Stimulated activated naive CD8-positive, alpha-beta T cell treated with anti-CD3 and anti-CD28 coated beads, Interleukin-15, amount 100 ng/mL, for 72 hours (primary cell): ENCODE data around the gene BCL2L1.
A peak's percentile ranks its signal among the peaks of the same experiment; 100 is the strongest.

Experiments
- ATAC-seq: fragments of 150-1000 bp; cut with Tn5 transposase; 2 replicates; pipeline ENCODE4 v1.10.0; 2021; ENCODE audit warnings: mild to moderate bottlenecking, moderate library complexity
- DNase-seq, 2 donors: peaks; one replicate each; pipeline ENCODE4 v3.0.0; 2021 to 2022
- H3K27ac Mint-ChIP-seq, 2 donors: one replicate each; pipeline ENCODE4 v1.8.0; 2022; ENCODE audit warnings: mild to moderate bottlenecking in 2 of 2, mixed read lengths in 2 of 2, moderate library complexity in 2 of 2
- H3K27me3 Mint-ChIP-seq: one replicate; pipeline ENCODE4 v1.8.0; 2022; ENCODE audit warnings: mixed read lengths
- H3K4me1 Mint-ChIP-seq: one replicate; pipeline ENCODE4 v1.8.0; 2022; ENCODE audit warnings: mild to moderate bottlenecking, mixed read lengths
- H3K4me3 Mint-ChIP-seq, 2 donors: one replicate each; pipeline ENCODE4 v1.8.0; 2022; ENCODE audit warnings: mild to moderate bottlenecking in 2 of 2, mixed read lengths in 2 of 2, moderate library complexity in 1 of 2
- H3K9me3 Mint-ChIP-seq, 2 donors: one replicate each; pipeline ENCODE4 v1.8.0; 2022; ENCODE audit warnings: mixed read lengths in 2 of 2

BCL2L1 gene

DNA sequence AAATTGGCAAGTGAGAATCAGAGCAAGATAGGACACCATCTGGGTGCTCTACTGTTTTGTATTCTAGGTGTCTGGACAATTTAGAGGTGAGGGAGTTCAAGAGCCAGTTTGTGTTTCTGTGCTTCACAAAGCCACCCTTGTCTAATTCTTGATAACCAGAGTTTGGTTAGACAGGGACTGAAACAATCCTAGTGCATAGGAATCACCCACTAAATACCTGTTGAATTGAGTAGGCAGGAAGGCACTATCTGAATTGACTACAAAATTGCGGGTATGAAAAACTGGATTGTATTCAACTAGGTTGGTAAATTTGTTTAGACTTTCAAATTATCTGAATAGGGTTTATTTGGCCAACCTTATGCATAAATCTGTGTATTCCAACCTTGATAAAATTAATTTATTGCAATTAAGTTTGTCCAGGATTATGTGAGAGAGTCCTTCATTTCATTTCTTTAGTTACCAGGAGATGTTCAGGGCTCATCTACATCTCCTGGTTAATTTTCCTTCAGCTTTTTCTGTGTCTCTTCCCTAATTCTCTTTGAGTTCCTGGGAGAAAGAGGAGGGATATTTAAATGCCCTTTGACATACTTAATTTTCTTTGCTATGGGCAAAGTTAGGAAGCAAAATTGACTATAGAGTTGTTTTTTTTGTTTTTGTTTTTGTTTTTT lies 18.1 kb upstream of the BCL2L1 start:
- H3K27ac Mint-ChIP-seq = no peak overlapping the region
- H3K27me3 Mint-ChIP-seq = no peaks in the 10 kb centered on the region
- no peaks in the 10 kb centered on the region for H3K9me3 Mint-ChIP-seq
- no peak for ATAC-seq
- peaks cover 14% of the 10 kb centered on the region for H3K4me1 Mint-ChIP-seq
- peak overlapping the region in 1 of 2 donors; percentile 45 for H3K4me3 Mint-ChIP-seq
- DNase-seq = no peak

GRCh38 chr20:31740208-31740607 lies 17.5 kb upstream of the BCL2L1 start:
- no peaks in the 10 kb centered on the region for H3K9me3 Mint-ChIP-seq
- ATAC-seq (peak; percentile 85), DNase-seq (peak in 1 of 2 donors; percentile 51)
- no peak overlapping the region for H3K4me3 Mint-ChIP-seq
- peaks cover 14% of the 10 kb centered on the region for H3K4me1 Mint-ChIP-seq
- no peaks in the 10 kb centered on the region for H3K27me3 Mint-ChIP-seq
- no peak overlapping the region for H3K27ac Mint-ChIP-seq

- peaks cover 14% of the 10 kb centered on the region for H3K4me1 Mint-ChIP-seq
- H3K4me3 Mint-ChIP-seq = no peak overlapping the region
- ATAC-seq (no peak), DNase-seq (no peak)
- H3K27me3 Mint-ChIP-seq = no peaks in the 10 kb centered on the region
- no peak overlapping the region for H3K27ac Mint-ChIP-seq
- no peaks in the 10 kb centered on the region for H3K9me3 Mint-ChIP-seq
Measured at GRCh38 chr20:31739550-31739977, 16.9 kb upstream of the BCL2L1 start.

DNA sequence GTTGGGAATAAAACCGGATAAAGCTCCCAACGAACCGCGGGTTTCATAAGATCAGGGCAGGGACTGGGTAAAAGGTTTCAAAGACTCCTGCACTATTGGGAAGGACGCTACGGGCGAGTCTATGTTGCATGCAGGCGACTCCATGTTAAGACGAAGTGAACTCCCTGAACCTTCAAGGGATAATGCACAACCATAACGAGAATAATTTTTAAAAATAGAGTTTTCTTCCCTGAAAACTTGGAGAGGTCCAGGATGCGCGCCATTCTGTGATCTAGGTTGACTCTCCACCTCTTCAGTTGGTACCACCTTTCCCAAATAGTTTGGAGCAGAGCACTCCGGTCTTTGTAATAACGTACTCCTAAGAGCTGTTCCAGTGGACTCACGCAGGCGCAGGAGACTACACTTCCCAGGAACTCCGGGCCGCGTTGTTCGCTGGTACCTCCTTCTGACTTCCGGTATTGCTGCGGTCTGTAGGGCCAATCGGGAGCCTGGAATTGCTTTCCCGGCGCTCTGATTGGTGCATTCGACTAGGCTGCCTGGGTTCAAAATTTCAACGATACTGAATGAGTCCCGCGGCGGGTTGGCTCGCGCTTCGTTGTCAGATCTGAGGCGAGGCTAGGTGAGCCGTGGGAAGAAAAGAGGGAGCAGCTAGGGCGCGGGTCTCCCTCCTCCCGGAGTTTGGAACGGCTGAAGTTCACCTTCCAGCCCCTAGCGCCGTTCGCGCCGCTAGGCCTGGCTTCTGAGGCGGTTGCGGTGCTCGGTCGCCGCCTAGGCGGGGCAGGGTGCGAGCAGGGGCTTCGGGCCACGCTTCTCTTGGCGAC lies 16.3 kb upstream of the BCL2L1 start, which contains the start of gene TPX2:
Gene TPX2, plus strand, starts transcription at position 562 of the 821 bp plus-strand sequence. CDS start 18,187 bp downstream, outside the sequence.
- Mint-ChIP-seq H3K4me1 (peaks cover 14% of the 10 kb centered on the region), H3K27ac (no peak within 1 kb of the TSS), H3K4me3 (no peak within 1 kb of the TSS), H3K9me3 (no peaks in the 10 kb centered on the region), H3K27me3 (no peaks in the 10 kb centered on the region)
- ATAC-seq = peak; percentile 89
- peak; percentile 63 to 80 for DNase-seq

DNA sequence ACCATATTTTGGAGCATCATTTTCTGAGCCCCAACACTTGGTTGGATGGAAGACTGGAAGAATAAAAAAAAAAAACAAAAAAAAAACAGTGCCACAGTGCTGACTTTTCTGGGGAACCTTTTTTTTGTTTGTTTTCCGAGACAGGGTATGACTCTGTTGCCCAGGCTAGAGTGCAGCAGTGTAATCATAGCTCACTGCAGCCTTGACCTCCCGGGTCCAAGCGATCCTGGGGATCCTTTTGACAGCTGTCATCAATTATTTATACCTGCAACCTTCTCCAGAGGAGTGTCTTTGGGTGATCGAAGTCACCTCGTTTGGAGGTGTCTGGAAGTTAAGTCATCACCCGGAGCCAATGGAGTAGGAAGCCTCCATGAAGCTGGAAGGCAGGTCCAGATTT lies 8.7 kb upstream of the BCL2L1 start:
- Mint-ChIP-seq H3K27me3 (no peaks in the 10 kb centered on the region), H3K4me1 (peaks cover 6% of the 10 kb centered on the region), H3K4me3 (no peak overlapping the region), H3K27ac (no peak overlapping the region), H3K9me3 (no peaks in the 10 kb centered on the region)
- DNase-seq = no peak
- no peak for ATAC-seq

- Mint-ChIP-seq H3K4me1 (peaks cover 16% of the 10 kb centered on the region), H3K4me3 (peak overlapping the region; percentile 91 to 99)
- peak; percentile 86 for ATAC-seq
Measured at GRCh38 chr20:31723319-31724078, 831 bp upstream of the BCL2L1 start.

GRCh38 chr20:31723069-31723318 lies 326 bp upstream of the BCL2L1 start:
- Mint-ChIP-seq H3K4me1 (peaks cover 16% of the 10 kb centered on the region), H3K27ac (peak overlapping the region; percentile 97 to 99), H3K27me3 (no peaks in the 10 kb centered on the region), H3K9me3 (no peaks in the 10 kb centered on the region), H3K4me3 (peak overlapping the region; percentile 91 to 99)
- ATAC-seq (no peak), DNase-seq (no peak)

More at GRCh38 chr20:31723319-31724078, 831 bp upstream of the BCL2L1 start:
- Mint-ChIP-seq H3K27ac (peak overlapping the region; percentile 97 to 99), H3K9me3 (no peaks in the 10 kb centered on the region), H3K27me3 (no peaks in the 10 kb centered on the region)
- DNase-seq = peak; percentile 100

- Mint-ChIP-seq H3K9me3 (no peaks in the 10 kb centered on the region), H3K27me3 (no peaks in the 10 kb centered on the region), H3K27ac (peak overlapping the region; percentile 97 to 99), H3K4me1 (peaks cover 16% of the 10 kb centered on the region), H3K4me3 (peak overlapping the region; percentile 91 to 99)
- DNase-seq (peak; percentile 28 to 48), ATAC-seq (no peak)
Measured at GRCh38 chr20:31721408-31722256, 1.0 kb downstream of the BCL2L1 start.

- peaks cover 25% of the 10 kb centered on the region for H3K4me1 Mint-ChIP-seq
- peak overlapping the region; percentile 91 to 99 for H3K4me3 Mint-ChIP-seq
- no peaks in the 10 kb centered on the region for H3K27me3 Mint-ChIP-seq
- no peaks in the 10 kb centered on the region for H3K9me3 Mint-ChIP-seq
- no peak for ATAC-seq
- peak overlapping the region; percentile 97 to 99 for H3K27ac Mint-ChIP-seq
- DNase-seq = peak; percentile 35 to 48
Measured at GRCh38 chr20:31720486-31721407, 1.9 kb downstream of the BCL2L1 start.

GRCh38 chr20:31719644-31720485 lies 2.8 kb downstream of the BCL2L1 start:
- Mint-ChIP-seq H3K4me1 (peaks cover 34% of the 10 kb centered on the region), H3K27me3 (no peaks in the 10 kb centered on the region), H3K9me3 (no peaks in the 10 kb centered on the region), H3K27ac (peak overlapping the region; percentile 59 to 97), H3K4me3 (peak overlapping the region; percentile 91 to 99)
- DNase-seq (no peak), ATAC-seq (no peak)

GRCh38 chr20:31718952-31719643 lies 3.6 kb downstream of the BCL2L1 start:
- Mint-ChIP-seq H3K27ac (peak overlapping the region in 1 of 2 donors; percentile 59), H3K9me3 (no peaks in the 10 kb centered on the region), H3K27me3 (no peaks in the 10 kb centered on the region), H3K4me3 (peak overlapping the region; percentile 91 to 99), H3K4me1 (peaks cover 37% of the 10 kb centered on the region)
- DNase-seq = no peak
- ATAC-seq = no peak

- H3K4me3 Mint-ChIP-seq = peak overlapping the region; percentile 91 to 99
- peaks cover 47% of the 10 kb centered on the region for H3K4me1 Mint-ChIP-seq
- H3K27me3 Mint-ChIP-seq = no peaks in the 10 kb centered on the region
- H3K9me3 Mint-ChIP-seq = no peaks in the 10 kb centered on the region
- DNase-seq = peak; percentile 52 to 62
- peak overlapping the region; percentile 94 to 96 for H3K27ac Mint-ChIP-seq
- ATAC-seq = peak; percentile 74
Measured at GRCh38 chr20:31717478-31718201, 5.0 kb downstream of the BCL2L1 start.
